ENCODE data around the gene SLC66A3. TPM values are rescaled to one million over a fixed set of nuclear protein-coding genes. Genes with fewer than 3 reads are reported as not detected.

SLC66A3 gene
- total and polyA plus RNA-seq, 7 experiments from 2014 or later, result 12.6 to 43.7 (median 20.0) TPM

GRCh38 chr2:11208083-11208482, 52.8 kb downstream of the SLC66A3 start:
- ChIA-PET CTCF (interaction anchor here (0.8 kb wide), 1 partner anchor 250 kb away, joined by 3 read pairs; no protein-coding TSS in a partner anchor), POLR2A (interaction anchor here (0.6 kb wide), 1 partner anchor 25 kb away, joined by 3 read pairs; no protein-coding TSS in a partner anchor)
- intact Hi-C loops (cut with micrococcal nuclease), result no loop called here
- no peak overlapping the region for H3K27ac ChIP-seq (ENCODE audit: low read depth, low read length)
- H3K9me3 Mint-ChIP-seq, result peaks cover 0 to 2% (median 0%) of the 10 kb centered on the region in 11 donors
- no peak overlapping the region for H3K4me3 Mint-ChIP-seq
- peak overlapping the region in 1 of 9 donors; percentile 31 for H3K27ac Mint-ChIP-seq
- peaks cover 5 to 34% (median 10%) of the 10 kb centered on the region in 5 donors for H3K36me3 Mint-ChIP-seq
- DNase-seq (no peak), ATAC-seq (no peak)
- no peaks in the 10 kb centered on the region for H3K4me1 ChIP-seq (ENCODE audit: control insufficient read depth in 2 of 2, insufficient read depth in 2 of 2, low read length in 2 of 2)
- H3K27me3 ChIP-seq (ENCODE audit: control insufficient read depth in 2 of 2, insufficient read depth in 2 of 2, low read length in 2 of 2), result no peaks in the 10 kb centered on the region
- no peaks in the 10 kb centered on the region for H3K9me3 ChIP-seq (ENCODE audit: control insufficient read depth in 2 of 3, low read length in 3 of 3)
- no peaks in the 10 kb centered on the region for H3K27me3 Mint-ChIP-seq
- peaks cover 0 to 16% (median 3%) of the 10 kb centered on the region in 7 donors for H3K4me1 Mint-ChIP-seq
- H3K36me3 ChIP-seq (ENCODE audit: control insufficient read depth in 2 of 3, insufficient read depth in 3 of 3, low read length in 3 of 3), result peaks cover 0 to 4% (median 0%) of the 10 kb centered on the region in 3 experiments
- H3K4me3 ChIP-seq (ENCODE audit: low read length), result no peak overlapping the region

- no peak for ATAC-seq
- DNase-seq, result no peak
- no peak overlapping the region for H3K4me3 ChIP-seq (ENCODE audit: low read length)
- no peaks in the 10 kb centered on the region for H3K9me3 ChIP-seq (ENCODE audit: control insufficient read depth in 2 of 3, low read length in 3 of 3)
- H3K36me3 ChIP-seq (ENCODE audit: control insufficient read depth in 2 of 3, insufficient read depth in 3 of 3, low read length in 3 of 3), result peaks cover 0 to 14% (median 0%) of the 10 kb centered on the region in 3 experiments
- intact Hi-C loops (cut with micrococcal nuclease), result no loop called here
- H3K27me3 ChIP-seq (ENCODE audit: control insufficient read depth in 2 of 2, insufficient read depth in 2 of 2, low read length in 2 of 2), result no peaks in the 10 kb centered on the region
- no peak overlapping the region for H3K27ac Mint-ChIP-seq
- H3K4me1 ChIP-seq (ENCODE audit: control insufficient read depth in 2 of 2, insufficient read depth in 2 of 2, low read length in 2 of 2), result no peaks in the 10 kb centered on the region
- H3K4me3 Mint-ChIP-seq, result no peak overlapping the region
- no peaks in the 10 kb centered on the region for H3K27me3 Mint-ChIP-seq
- no peak overlapping the region for H3K27ac ChIP-seq (ENCODE audit: low read depth, low read length)
- H3K36me3 Mint-ChIP-seq, result peaks cover 5 to 39% (median 24%) of the 10 kb centered on the region in 5 donors
- H3K4me1 Mint-ChIP-seq, result peaks cover 0 to 3% (median 0%) of the 10 kb centered on the region in 7 donors
- no peaks in the 10 kb centered on the region for H3K9me3 Mint-ChIP-seq
- ChIA-PET POLR2A (no interaction called here), CTCF (no interaction called here)
Observed at GRCh38 chr2:11212645-11213044, 57.4 kb downstream of the SLC66A3 start.

DNA sequence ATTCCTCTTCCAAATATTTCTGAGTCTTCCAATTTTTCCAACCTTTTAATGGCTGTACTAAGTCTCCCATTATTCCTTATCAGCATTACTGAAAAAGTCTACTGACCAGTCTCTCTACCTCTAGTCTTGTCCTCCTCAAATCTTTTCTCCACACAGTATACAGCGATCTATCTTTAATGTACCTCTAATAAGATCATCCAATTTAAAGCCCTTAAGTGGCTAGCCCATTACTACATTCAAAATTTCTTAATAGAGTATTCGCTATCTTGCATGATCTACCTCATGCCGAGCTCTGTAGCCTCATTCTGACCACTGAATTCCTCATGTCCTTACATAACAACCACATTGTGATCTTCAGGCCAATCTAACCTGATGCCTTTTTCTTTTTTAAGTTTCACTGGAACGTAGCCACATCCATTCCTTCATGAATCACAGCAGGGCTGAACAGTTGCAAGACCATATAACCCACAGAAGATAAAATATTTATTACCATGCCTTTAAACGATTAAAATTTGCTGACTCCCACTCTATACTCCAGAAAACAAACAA, 57.9 kb downstream of the SLC66A3 start:
- H3K27me3 Mint-ChIP-seq, result no peaks in the 10 kb centered on the region

GRCh38 chr2:11213975-11214374, 58.7 kb downstream of the SLC66A3 start:
- H3K4me1 Mint-ChIP-seq, result peaks cover 0 to 3% (median 0%) of the 10 kb centered on the region in 7 donors
- H3K9me3 Mint-ChIP-seq, result no peaks in the 10 kb centered on the region
- Histone ChIP-seq H3K4me3 (ENCODE audit: low read length) (no peak overlapping the region), H3K4me1 (ENCODE audit: control insufficient read depth in 2 of 2, insufficient read depth in 2 of 2, low read length in 2 of 2) (no peaks in the 10 kb centered on the region), H3K9me3 (ENCODE audit: control insufficient read depth in 2 of 3, low read length in 3 of 3) (no peaks in the 10 kb centered on the region), H3K36me3 (ENCODE audit: control insufficient read depth in 2 of 3, insufficient read depth in 3 of 3, low read length in 3 of 3) (peaks cover 0 to 22% (median 0%) of the 10 kb centered on the region in 3 experiments), H3K27me3 (ENCODE audit: control insufficient read depth in 2 of 2, insufficient read depth in 2 of 2, low read length in 2 of 2) (no peaks in the 10 kb centered on the region), H3K27ac (ENCODE audit: low read depth, low read length) (no peak overlapping the region)
- intact Hi-C loops (cut with micrococcal nuclease), result no loop called here
- ATAC-seq (no peak), DNase-seq (no peak)
- ChIA-PET POLR2A (no interaction called here), CTCF (no interaction called here)
- H3K27me3 Mint-ChIP-seq, result no peaks in the 10 kb centered on the region
- no peak overlapping the region for H3K4me3 Mint-ChIP-seq
- H3K36me3 Mint-ChIP-seq, result peaks cover 5 to 46% (median 24%) of the 10 kb centered on the region in 5 donors
- no peak overlapping the region for H3K27ac Mint-ChIP-seq

More for the DNA sequence above, 57.9 kb downstream of the SLC66A3 start:
- intact Hi-C loops (cut with micrococcal nuclease), result no loop called here
- H3K9me3 Mint-ChIP-seq, result no peaks in the 10 kb centered on the region
- ChIA-PET POLR2A (no interaction called here), CTCF (no interaction called here)
- no peak overlapping the region for H3K27ac ChIP-seq (ENCODE audit: low read depth, low read length)
- peaks cover 5 to 41% (median 24%) of the 10 kb centered on the region in 5 donors for H3K36me3 Mint-ChIP-seq
- no peaks in the 10 kb centered on the region for H3K4me1 ChIP-seq (ENCODE audit: control insufficient read depth in 2 of 2, insufficient read depth in 2 of 2, low read length in 2 of 2)
- peaks cover 0 to 18% (median 0%) of the 10 kb centered on the region in 3 experiments for H3K36me3 ChIP-seq (ENCODE audit: control insufficient read depth in 2 of 3, insufficient read depth in 3 of 3, low read length in 3 of 3)
- no peaks in the 10 kb centered on the region for H3K9me3 ChIP-seq (ENCODE audit: control insufficient read depth in 2 of 3, low read length in 3 of 3)
- peaks cover 0 to 3% (median 0%) of the 10 kb centered on the region in 7 donors for H3K4me1 Mint-ChIP-seq
- DNase-seq (no peak), ATAC-seq (no peak)
- no peaks in the 10 kb centered on the region for H3K27me3 ChIP-seq (ENCODE audit: control insufficient read depth in 2 of 2, insufficient read depth in 2 of 2, low read length in 2 of 2)
- H3K4me3 Mint-ChIP-seq, result no peak overlapping the region
- H3K27ac Mint-ChIP-seq, result peak overlapping the region in 2 of 9 donors; percentile 16 to 19
- no peak overlapping the region for H3K4me3 ChIP-seq (ENCODE audit: low read length)

GRCh38 chr2:11214770-11215169, 59.5 kb downstream of the SLC66A3 start:
- Mint-ChIP-seq H3K27ac (no peak overlapping the region), H3K36me3 (peaks cover 5 to 51% (median 29%) of the 10 kb centered on the region in 5 donors), H3K9me3 (no peaks in the 10 kb centered on the region), H3K4me3 (no peak overlapping the region), H3K27me3 (no peaks in the 10 kb centered on the region), H3K4me1 (peaks cover 0 to 3% (median 0%) of the 10 kb centered on the region in 7 donors)
- no peak for ATAC-seq
- Histone ChIP-seq H3K27ac (ENCODE audit: low read depth, low read length) (no peak overlapping the region), H3K27me3 (ENCODE audit: control insufficient read depth in 2 of 2, insufficient read depth in 2 of 2, low read length in 2 of 2) (no peaks in the 10 kb centered on the region), H3K4me3 (ENCODE audit: low read length) (no peak overlapping the region), H3K9me3 (ENCODE audit: control insufficient read depth in 2 of 3, low read length in 3 of 3) (no peaks in the 10 kb centered on the region), H3K4me1 (ENCODE audit: control insufficient read depth in 2 of 2, insufficient read depth in 2 of 2, low read length in 2 of 2) (no peaks in the 10 kb centered on the region), H3K36me3 (ENCODE audit: control insufficient read depth in 2 of 3, insufficient read depth in 3 of 3, low read length in 3 of 3) (peaks cover 0 to 22% (median 0%) of the 10 kb centered on the region in 3 experiments)
- ChIA-PET CTCF (interaction anchor here (0.6 kb wide), 1 partner anchor 1152 kb away, joined by 3 read pairs; no protein-coding TSS in a partner anchor), POLR2A (no interaction called here)
- DNase-seq, result no peak
- intact Hi-C loops (cut with micrococcal nuclease), result no loop called here

DNA sequence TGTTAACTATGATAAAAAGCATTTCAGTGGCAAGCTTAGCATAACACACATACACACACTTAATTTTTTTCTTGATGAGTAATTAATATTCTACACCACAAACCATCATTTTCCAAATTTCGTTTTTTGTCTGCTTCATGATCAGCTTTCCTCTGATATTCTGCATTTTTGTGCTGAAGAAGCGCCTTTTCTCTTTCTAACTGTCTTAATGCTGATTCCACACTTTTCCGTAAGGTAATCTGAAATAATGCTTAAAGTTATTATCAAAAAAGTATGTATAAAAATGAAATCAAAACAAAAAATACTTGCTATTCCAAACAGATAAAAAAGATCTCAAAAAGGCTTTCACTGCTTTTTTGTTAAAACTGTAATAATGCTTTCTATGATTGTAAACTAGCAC, 60.1 kb downstream of the SLC66A3 start:
- Mint-ChIP-seq H3K4me3 (no peak overlapping the region), H3K36me3 (peaks cover 5 to 55% (median 31%) of the 10 kb centered on the region in 5 donors), H3K27ac (no peak overlapping the region), H3K4me1 (peaks cover 0 to 3% (median 0%) of the 10 kb centered on the region in 7 donors), H3K9me3 (no peaks in the 10 kb centered on the region), H3K27me3 (no peaks in the 10 kb centered on the region)
- CTCF ChIA-PET, result no interaction called here
- no peak for ATAC-seq
- H3K4me3 ChIP-seq (ENCODE audit: low read length), result no peak overlapping the region
- H3K27me3 ChIP-seq (ENCODE audit: control insufficient read depth in 2 of 2, insufficient read depth in 2 of 2, low read length in 2 of 2), result no peaks in the 10 kb centered on the region
- no peak for DNase-seq
- no peaks in the 10 kb centered on the region for H3K4me1 ChIP-seq (ENCODE audit: control insufficient read depth in 2 of 2, insufficient read depth in 2 of 2, low read length in 2 of 2)
- H3K9me3 ChIP-seq (ENCODE audit: control insufficient read depth in 2 of 3, low read length in 3 of 3), result no peaks in the 10 kb centered on the region
- POLR2A ChIA-PET, result no interaction called here
- intact Hi-C loops (cut with micrococcal nuclease), result no loop called here
- H3K27ac ChIP-seq (ENCODE audit: low read depth, low read length), result no peak overlapping the region
- H3K36me3 ChIP-seq (ENCODE audit: control insufficient read depth in 2 of 3, insufficient read depth in 3 of 3, low read length in 3 of 3), result peaks cover 0 to 22% (median 0%) of the 10 kb centered on the region in 3 experiments

GRCh38 chr2:11220445-11220844, 65.2 kb downstream of the SLC66A3 start:
- Histone ChIP-seq H3K27me3 (ENCODE audit: control insufficient read depth in 2 of 2, insufficient read depth in 2 of 2, low read length in 2 of 2) (no peaks in the 10 kb centered on the region), H3K9me3 (ENCODE audit: control insufficient read depth in 2 of 3, low read length in 3 of 3) (no peaks in the 10 kb centered on the region), H3K27ac (ENCODE audit: low read depth, low read length) (no peak overlapping the region), H3K36me3 (ENCODE audit: control insufficient read depth in 2 of 3, insufficient read depth in 3 of 3, low read length in 3 of 3) (peaks cover 0 to 10% (median 0%) of the 10 kb centered on the region in 3 experiments), H3K4me1 (ENCODE audit: control insufficient read depth in 2 of 2, insufficient read depth in 2 of 2, low read length in 2 of 2) (no peaks in the 10 kb centered on the region), H3K4me3 (ENCODE audit: low read length) (no peak overlapping the region)
- Mint-ChIP-seq H3K27me3 (no peaks in the 10 kb centered on the region), H3K9me3 (no peaks in the 10 kb centered on the region), H3K27ac (no peak overlapping the region), H3K4me3 (no peak overlapping the region), H3K4me1 (peaks cover 0 to 3% (median 0%) of the 10 kb centered on the region in 7 donors), H3K36me3 (peaks cover 0 to 56% (median 30%) of the 10 kb centered on the region in 5 donors)
- POLR2A ChIA-PET, result no interaction called here
- no peak for DNase-seq
- intact Hi-C loops (cut with micrococcal nuclease), result no loop called here
- CTCF ChIA-PET, result no interaction called here
- ATAC-seq, result no peak

All from naive thymus-derived CD4-positive, alpha-beta T cell (primary cell).